PC-9 (cell line): ENCODE data around the gene FAM162A. TPM values are rescaled to one million over a fixed set of nuclear protein-coding genes. Genes with fewer than 3 reads are reported as not detected.
A peak's percentile ranks its signal among the peaks of the same experiment; 100 is the strongest.

Experiments used
- BruUV-seq: library from RNA; stranded (reverse); fragments of 400-500 nt; replicated peaks from 2 replicates; lab custom pipeline; 2021; lab: Mats Ljungman, UMichigan
- CTCF ChIA-PET: fragments of 300-600 bp; sonication (Branson Sonifier 250); formaldehyde crosslinking; loops from one replicate; lab custom pipeline; 2022; ENCODE audit warnings: antibody characterized with exemption; lab: Charles Lee
- POLR2A ChIA-PET: fragments of 300-600 bp; sonication (Branson Sonifier 250); formaldehyde crosslinking; loops from one replicate; lab custom pipeline; 2022; ENCODE audit warnings: antibody characterized with exemption; ENCODE audit not compliant: unreplicated experiment; lab: Charles Lee
- DNase-seq, 2 experiments: peaks; one replicate each; pipeline versions ENCODE4 v3.0.0 to v3.0.0-alpha.2; 2015 to 2022; ENCODE audit warnings: mixed read lengths in 1 of 2
- H2AFZ ChIP-seq: fragments of 200-600 bp; sonication (generic); 2 replicates; pipeline ENCODE4 v1.8.1; 2017; ENCODE audit warnings: antibody characterized with exemption
- H3F3A ChIP-seq: fragments of 200-600 bp; sonication (generic); 2 replicates; pipeline ENCODE4 v1.8.1; 2017; ENCODE audit warnings: antibody characterized with exemption, mild to moderate bottlenecking, low read depth; ENCODE audit not compliant: insufficient read depth
- H3K27ac ChIP-seq: fragments of 200-600 bp; sonication (generic); 2 replicates; pipeline ENCODE4 v1.6.1; 2016; ENCODE audit warnings: mixed run types
- H3K27me3 ChIP-seq: fragments of 200-600 bp; sonication (generic); 2 replicates; pipeline ENCODE4 v1.6.1; 2016; ENCODE audit warnings: low read depth, mixed run types; ENCODE audit not compliant: insufficient read depth
- H3K36me3 ChIP-seq: fragments of 200-600 bp; sonication (generic); 2 replicates; pipeline ENCODE4 v1.6.1; 2016; ENCODE audit warnings: low read depth, mixed run types
- H3K4me1 ChIP-seq: fragments of 200-600 bp; sonication (generic); replicated peaks from 2 replicates; pipeline ENCODE4 v1.6.1; 2016; ENCODE audit warnings: mixed run types; ENCODE audit not compliant: insufficient read depth
- H3K4me2 ChIP-seq: fragments of 200-600 bp; sonication (generic); 2 replicates; pipeline ENCODE4 v1.6.1; 2017; ENCODE audit warnings: mixed run types
- H3K4me3 ChIP-seq: fragments of 200-600 bp; sonication (generic); 2 replicates; pipeline ENCODE4 v1.6.1; 2016; ENCODE audit warnings: mixed run types
- H3K79me2 ChIP-seq: fragments of 200-600 bp; sonication (generic); 2 replicates; pipeline ENCODE4 v1.6.1; 2017; ENCODE audit warnings: low read depth, mixed run types
- H3K9me2 ChIP-seq: fragments of 200-600 bp; sonication (generic); 2 replicates; pipeline ENCODE4 v1.8.1; 2017; ENCODE audit warnings: mild to moderate bottlenecking; ENCODE audit not compliant: insufficient read depth
- H3K9me3 ChIP-seq: fragments of 200-600 bp; sonication (generic); 2 replicates; pipeline ENCODE4 v1.8.1; 2016; ENCODE audit warnings: low read depth; ENCODE audit not compliant: insufficient read depth
- H4K20me1 ChIP-seq: fragments of 200-600 bp; sonication (generic); 2 replicates; pipeline ENCODE4 v1.8.1; 2017; ENCODE audit not compliant: insufficient read depth
- CTCF ChIP-seq: fragments of 200-600 bp; sonication (generic); conservative IDR thresholded peaks from 2 replicates; pipeline ENCODE4 v1.6.1; 2017; ENCODE audit warnings: mixed run types, antibody characterized with exemption, mild to moderate bottlenecking, moderate library complexity
- EZH2 ChIP-seq: fragments of 200-600 bp; sonication (generic); IDR thresholded peaks from 2 replicates; pipeline ENCODE4 v1.8.0; 2017; ENCODE audit warnings: antibody characterized with exemption, low read depth
- intact Hi-C: fragments of 100-400 bp; cut with micrococcal nuclease; formaldehyde crosslinking; loops from one replicate; pipeline ENCODE4 v1.10.0; 2022; ENCODE audit not compliant: unreplicated experiment
- total RNA-seq: library from RNA; stranded (reverse); gene quantifications from 2 replicates; pipeline ENCODE4 v1.2.3, GENCODE V29; 2021

Gene FAM162A
- total RNA-seq, 1 experiment from 2014 or later: 36.8 TPM

DNA sequence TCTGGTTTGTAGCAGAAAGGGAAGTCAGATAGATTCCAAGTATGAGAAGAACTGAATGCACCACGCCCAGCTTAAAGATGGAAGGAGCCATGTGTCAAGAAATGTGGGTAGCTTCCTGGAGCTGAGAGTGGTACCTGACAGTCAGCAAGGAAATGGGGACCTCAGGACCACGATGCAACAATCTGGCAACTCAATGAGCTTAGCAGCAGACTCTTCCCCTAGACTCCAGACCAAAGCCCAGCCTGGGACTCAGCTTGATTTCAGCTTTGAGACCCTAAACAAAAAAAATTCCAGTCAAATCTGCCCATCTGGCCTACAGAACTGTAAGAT lies 25.3 kb upstream of the FAM162A start:
- TF ChIP-seq CTCF: no peak
- Histone ChIP-seq H3K27me3 (no peaks in the 10 kb centered on the region), H3F3A (peaks cover 9% of the 10 kb centered on the region; the same call in 1 of the 2 replicates), H3K79me2 (0 out of 2 replicates have a peak, but pooled peaks cover 2% of the 10 kb centered on the region), H4K20me1 (no peaks in the 10 kb centered on the region), H3K4me1 (no peaks in the 10 kb centered on the region), H3K4me3 (no peak overlapping the region), H3K36me3 (peaks cover 20% of the 10 kb centered on the region), H3K27ac (no peak overlapping the region), H2AFZ (no peak overlapping the region), H3K9me2 (no peaks in the 10 kb centered on the region), H3K4me2 (no peak overlapping the region), H3K9me3 (no peaks in the 10 kb centered on the region)
- BruUV-seq: no TSS peak
- no peak for DNase-seq
- intact Hi-C loops: loop anchor here (5.0 kb wide), 1 partner anchor 696 kb away; the partner anchor contains the start of gene HCLS1
- POLR2A ChIA-PET: interaction anchor here (0.7 kb wide), 1 partner anchor 53 kb away, joined by 3 read pairs; no protein-coding TSS in a partner anchor
- CTCF ChIA-PET: interaction anchor here (0.5 kb wide), 1 partner anchor 544 kb away, joined by 3 read pairs; no protein-coding TSS in a partner anchor

- ChIA-PET CTCF (no interaction called here), POLR2A (interaction anchor here (0.6 kb wide), 1 partner anchor 819 kb away, joined by 4 read pairs; no protein-coding TSS in a partner anchor)
- Histone ChIP-seq H3K79me2 (0 out of 2 replicates have a peak, but pooled peaks cover 3% of the 10 kb centered on the region), H3K9me2 (no peaks in the 10 kb centered on the region), H3K4me1 (peaks cover 26% of the 10 kb centered on the region), H3K36me3 (peaks cover 38% of the 10 kb centered on the region), H3K9me3 (no peaks in the 10 kb centered on the region), H3K27me3 (no peaks in the 10 kb centered on the region), H3K27ac (no peak overlapping the region), H4K20me1 (no peaks in the 10 kb centered on the region), H3K4me2 (no peak overlapping the region), H2AFZ (no peak overlapping the region), H3F3A (peaks cover 31% of the 10 kb centered on the region), H3K4me3 (no peak overlapping the region)
- no TSS peak for BruUV-seq
- no peak for DNase-seq
- TF ChIP-seq CTCF: no peak
- intact Hi-C loops: loop anchor here (10.0 kb wide), 1 partner anchor 527 kb away; the partner anchor contains the start of genes EAF2 and IQCB1
Measured at GRCh38 chr3:122362026-122362425, 22.0 kb upstream of the FAM162A start.

DNA sequence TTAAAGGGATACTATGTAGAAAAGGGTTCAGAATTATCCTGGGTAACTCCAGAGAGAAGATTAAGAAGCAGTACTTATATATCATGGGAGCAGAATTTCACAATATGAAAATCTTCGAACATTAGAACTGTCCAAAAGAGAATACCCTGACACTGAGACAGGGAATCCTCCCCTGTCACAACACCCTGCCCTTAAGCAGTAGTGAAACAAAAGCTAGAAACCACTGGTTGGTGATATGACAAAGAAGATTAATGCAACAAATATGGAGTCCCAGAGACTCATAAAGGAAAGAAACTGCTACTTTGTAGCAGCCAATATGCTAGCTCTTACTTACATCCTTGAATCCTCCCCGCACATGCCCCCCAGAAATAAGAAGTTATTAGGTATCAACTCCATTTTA lies 19.5 kb upstream of the FAM162A start:
- intact Hi-C loops: loop anchor here (10.0 kb wide), 1 partner anchor 530 kb away; the partner anchor contains the start of genes EAF2 and IQCB1
- no peak for TF ChIP-seq EZH2
- no peak for TF ChIP-seq CTCF
- Histone ChIP-seq H3K9me3 (no peaks in the 10 kb centered on the region), H3K4me1 (peaks cover 31% of the 10 kb centered on the region), H3K4me3 (no peak overlapping the region), H3K4me2 (0 out of 2 replicates have a peak overlapping the region, but pooled peaks have one; percentile 67), H3K36me3 (peaks cover 40% of the 10 kb centered on the region), H3K9me2 (no peaks in the 10 kb centered on the region), H3K27me3 (no peaks in the 10 kb centered on the region), H4K20me1 (no peaks in the 10 kb centered on the region), H2AFZ (no peak overlapping the region), H3F3A (peaks cover 46% of the 10 kb centered on the region), H3K79me2 (0 out of 2 replicates have a peak, but pooled peaks cover 3% of the 10 kb centered on the region), H3K27ac (peak overlapping the region; percentile 96; the same call in 1 of the 2 replicates)
- ChIA-PET POLR2A (no interaction called here), CTCF (interaction anchor here (0.6 kb wide), 1 partner anchor 14 kb away, joined by 4 read pairs; no protein-coding TSS in a partner anchor)
- DNase-seq: no peak
- no TSS peak for BruUV-seq
